ENCODE data around the gene GRIK4.
"Not testable (repeated sequence)": the region's sequence is repeated elsewhere in the genome, so short reads cannot be mapped to it uniquely, and the experiment has no call there.

The GRIK4 gene

GRCh38 chr11:120786206-120786735, 274.7 kb downstream of the GRIK4 start:
- Histone ChIP-seq H3K27me3 (ENCODE audit: control insufficient read depth in 1 of 2, insufficient read depth in 2 of 2, low read length in 2 of 2) (no peaks in the 10 kb centered on the region), H3K4me3 (ENCODE audit: low read depth in 1 of 2, low read length in 2 of 2) (no peak overlapping the region)

GRCh38 chr11:120787224-120787623, 275.7 kb downstream of the GRIK4 start:
- H3K27me3 ChIP-seq (ENCODE audit: control insufficient read depth in 1 of 2, insufficient read depth in 2 of 2, low read length in 2 of 2); H3K27ac ChIP-seq (ENCODE audit: low read depth, low read length); H3K9me3 ChIP-seq (ENCODE audit: low read length): not testable (repeated sequence)

More at GRCh38 chr11:120786206-120786735, 274.7 kb downstream of the GRIK4 start:
- Histone ChIP-seq H3K27ac (ENCODE audit: low read depth, low read length) (no peak overlapping the region), H3K9ac (ENCODE audit: low read length) (no peak overlapping the region), H3K9me3 (ENCODE audit: low read length) (no peaks in the 10 kb centered on the region), H3K4me1 (ENCODE audit: insufficient read depth, low read length) (no peaks in the 10 kb centered on the region), H3K36me3 (ENCODE audit: insufficient read depth, low read length) (no peaks in the 10 kb centered on the region)

GRCh38 chr11:120789391-120789790, 277.8 kb downstream of the GRIK4 start:
- no peaks in the 10 kb centered on the region for H3K36me3 ChIP-seq (ENCODE audit: insufficient read depth, low read length)
- H3K27me3 ChIP-seq (ENCODE audit: control insufficient read depth in 1 of 2, insufficient read depth in 2 of 2, low read length in 2 of 2), result no peaks in the 10 kb centered on the region
- no peaks in the 10 kb centered on the region for H3K4me1 ChIP-seq (ENCODE audit: insufficient read depth, low read length)
- no peak overlapping the region for H3K9ac ChIP-seq (ENCODE audit: low read length)
- H3K4me3 ChIP-seq (ENCODE audit: low read depth in 1 of 2, low read length in 2 of 2), result no peak overlapping the region
- H3K27ac ChIP-seq (ENCODE audit: low read depth, low read length), result no peak overlapping the region
- H3K9me3 ChIP-seq (ENCODE audit: low read length), result no peaks in the 10 kb centered on the region

More at GRCh38 chr11:120787224-120787623, 275.7 kb downstream of the GRIK4 start:
- H3K4me1 ChIP-seq (ENCODE audit: insufficient read depth, low read length); H3K9ac ChIP-seq (ENCODE audit: low read length); H3K36me3 ChIP-seq (ENCODE audit: insufficient read depth, low read length); H3K4me3 ChIP-seq (ENCODE audit: low read depth in 1 of 2, low read length in 2 of 2): not testable (repeated sequence)

- H3K4me1 ChIP-seq (ENCODE audit: insufficient read depth, low read length), result no peaks in the 10 kb centered on the region
- no peak overlapping the region for H3K27ac ChIP-seq (ENCODE audit: low read depth, low read length)
- H3K36me3 ChIP-seq (ENCODE audit: insufficient read depth, low read length), result no peaks in the 10 kb centered on the region
- H3K9me3 ChIP-seq (ENCODE audit: low read length), result no peaks in the 10 kb centered on the region
- no peaks in the 10 kb centered on the region for H3K27me3 ChIP-seq (ENCODE audit: control insufficient read depth in 1 of 2, insufficient read depth in 2 of 2, low read length in 2 of 2)
- no peak overlapping the region for H3K4me3 ChIP-seq (ENCODE audit: low read depth in 1 of 2, low read length in 2 of 2)
- H3K9ac ChIP-seq (ENCODE audit: low read length), result no peak overlapping the region
These were observed 280.8 kb downstream of the GRIK4 start for GRCh38 chr11:120792306-120792705.

- no peak overlapping the region for H3K9ac ChIP-seq (ENCODE audit: low read length)
- no peaks in the 10 kb centered on the region for H3K9me3 ChIP-seq (ENCODE audit: low read length)
- H3K4me1 ChIP-seq (ENCODE audit: insufficient read depth, low read length), result no peaks in the 10 kb centered on the region
- no peaks in the 10 kb centered on the region for H3K36me3 ChIP-seq (ENCODE audit: insufficient read depth, low read length)
- H3K4me3 ChIP-seq (ENCODE audit: low read depth in 1 of 2, low read length in 2 of 2), result no peak overlapping the region
- no peak overlapping the region for H3K27ac ChIP-seq (ENCODE audit: low read depth, low read length)
- no peaks in the 10 kb centered on the region for H3K27me3 ChIP-seq (ENCODE audit: control insufficient read depth in 1 of 2, insufficient read depth in 2 of 2, low read length in 2 of 2)
These were observed 281.6 kb downstream of the GRIK4 start for GRCh38 chr11:120793150-120793549.

- H3K4me1 ChIP-seq (ENCODE audit: insufficient read depth, low read length), result no peaks in the 10 kb centered on the region
- H3K4me3 ChIP-seq (ENCODE audit: low read depth in 1 of 2, low read length in 2 of 2), result no peak overlapping the region
- H3K27ac ChIP-seq (ENCODE audit: low read depth, low read length), result no peak overlapping the region
- no peaks in the 10 kb centered on the region for H3K36me3 ChIP-seq (ENCODE audit: insufficient read depth, low read length)
- no peak overlapping the region for H3K9ac ChIP-seq (ENCODE audit: low read length)
- H3K9me3 ChIP-seq (ENCODE audit: low read length), result no peaks in the 10 kb centered on the region
- H3K27me3 ChIP-seq (ENCODE audit: control insufficient read depth in 1 of 2, insufficient read depth in 2 of 2, low read length in 2 of 2), result no peaks in the 10 kb centered on the region
These were observed 282.4 kb downstream of the GRIK4 start for GRCh38 chr11:120793806-120794479.

- no peak overlapping the region for H3K27ac ChIP-seq (ENCODE audit: low read depth, low read length)
These were observed 283.2 kb downstream of the GRIK4 start for GRCh38 chr11:120794748-120795147.

GRCh38 chr11:120795185-120795584, 283.6 kb downstream of the GRIK4 start:
- Histone ChIP-seq H3K9ac (ENCODE audit: low read length) (no peak overlapping the region), H3K27ac (ENCODE audit: low read depth, low read length) (no peak overlapping the region), H3K36me3 (ENCODE audit: insufficient read depth, low read length) (no peaks in the 10 kb centered on the region), H3K4me3 (ENCODE audit: low read depth in 1 of 2, low read length in 2 of 2) (no peak overlapping the region), H3K27me3 (ENCODE audit: control insufficient read depth in 1 of 2, insufficient read depth in 2 of 2, low read length in 2 of 2) (no peaks in the 10 kb centered on the region), H3K4me1 (ENCODE audit: insufficient read depth, low read length) (no peaks in the 10 kb centered on the region), H3K9me3 (ENCODE audit: low read length) (no peaks in the 10 kb centered on the region)

More at GRCh38 chr11:120794748-120795147, 283.2 kb downstream of the GRIK4 start:
- H3K36me3 ChIP-seq (ENCODE audit: insufficient read depth, low read length), result no peaks in the 10 kb centered on the region
- no peak overlapping the region for H3K9ac ChIP-seq (ENCODE audit: low read length)
- H3K4me3 ChIP-seq (ENCODE audit: low read depth in 1 of 2, low read length in 2 of 2), result no peak overlapping the region
- no peaks in the 10 kb centered on the region for H3K27me3 ChIP-seq (ENCODE audit: control insufficient read depth in 1 of 2, insufficient read depth in 2 of 2, low read length in 2 of 2)
- no peaks in the 10 kb centered on the region for H3K9me3 ChIP-seq (ENCODE audit: low read length)
- no peaks in the 10 kb centered on the region for H3K4me1 ChIP-seq (ENCODE audit: insufficient read depth, low read length)

GRCh38 chr11:120797143-120797542, 285.6 kb downstream of the GRIK4 start:
- Histone ChIP-seq H3K27me3 (ENCODE audit: control insufficient read depth in 1 of 2, insufficient read depth in 2 of 2, low read length in 2 of 2) (no peaks in the 10 kb centered on the region), H3K4me3 (ENCODE audit: low read depth in 1 of 2, low read length in 2 of 2) (no peak overlapping the region), H3K9ac (ENCODE audit: low read length) (no peak overlapping the region), H3K9me3 (ENCODE audit: low read length) (no peaks in the 10 kb centered on the region), H3K36me3 (ENCODE audit: insufficient read depth, low read length) (no peaks in the 10 kb centered on the region), H3K27ac (ENCODE audit: low read depth, low read length) (no peak overlapping the region), H3K4me1 (ENCODE audit: insufficient read depth, low read length) (no peaks in the 10 kb centered on the region)

GRCh38 chr11:120798854-120799253, 287.3 kb downstream of the GRIK4 start:
- Histone ChIP-seq H3K27me3 (ENCODE audit: control insufficient read depth in 1 of 2, insufficient read depth in 2 of 2, low read length in 2 of 2) (no peaks in the 10 kb centered on the region), H3K27ac (ENCODE audit: low read depth, low read length) (no peak overlapping the region), H3K4me3 (ENCODE audit: low read depth in 1 of 2, low read length in 2 of 2) (no peak overlapping the region), H3K9me3 (ENCODE audit: low read length) (no peaks in the 10 kb centered on the region), H3K9ac (ENCODE audit: low read length) (no peak overlapping the region), H3K4me1 (ENCODE audit: insufficient read depth, low read length) (no peaks in the 10 kb centered on the region), H3K36me3 (ENCODE audit: insufficient read depth, low read length) (no peaks in the 10 kb centered on the region)

GRCh38 chr11:120800206-120800605, 288.7 kb downstream of the GRIK4 start:
- Histone ChIP-seq H3K9me3 (ENCODE audit: low read length) (no peaks in the 10 kb centered on the region), H3K27me3 (ENCODE audit: control insufficient read depth in 1 of 2, insufficient read depth in 2 of 2, low read length in 2 of 2) (no peaks in the 10 kb centered on the region), H3K36me3 (ENCODE audit: insufficient read depth, low read length) (no peaks in the 10 kb centered on the region), H3K27ac (ENCODE audit: low read depth, low read length) (no peak overlapping the region), H3K9ac (ENCODE audit: low read length) (no peak overlapping the region), H3K4me1 (ENCODE audit: insufficient read depth, low read length) (no peaks in the 10 kb centered on the region), H3K4me3 (ENCODE audit: low read depth in 1 of 2, low read length in 2 of 2) (no peak overlapping the region)
